Glomerular visceral epithelial cell (primary cell): Measurements from ENCODE around the gene DNAH17.

Source experiments
- DNase-seq: peaks from one replicate; pipeline ENCODE4 v3.0.0-alpha.2; 2016; ENCODE audit errors: extremely low spot score

Gene DNAH17

GRCh38 chr17:78541488-78542206, 35.5 kb downstream of the DNAH17 start:
- DNase-seq = peak; percentile 28

- DNase-seq = no peak
Measured at GRCh38 chr17:78539781-78540180, 37.4 kb downstream of the DNAH17 start.

- no peak for DNase-seq
Measured at GRCh38 chr17:78538033-78538776, 39.0 kb downstream of the DNAH17 start.

GRCh38 chr17:78537217-78537860, 39.9 kb downstream of the DNAH17 start:
- no peak for DNase-seq

- DNase-seq = no peak
Measured at GRCh38 chr17:78535273-78536197, 41.7 kb downstream of the DNAH17 start.

- DNase-seq = no peak
Measured at GRCh38 chr17:78534492-78535272, 42.5 kb downstream of the DNAH17 start.

GRCh38 chr17:78532922-78533640, 44.1 kb downstream of the DNAH17 start:
- DNase-seq = peak; percentile 78

- DNase-seq = no peak
Measured at GRCh38 chr17:78532311-78532710, 44.9 kb downstream of the DNAH17 start.

GRCh38 chr17:78530675-78531074, 46.5 kb downstream of the DNAH17 start:
- no peak for DNase-seq

GRCh38 chr17:78529871-78530670, 47.1 kb downstream of the DNAH17 start:
- no peak for DNase-seq

- DNase-seq = no peak
Measured at GRCh38 chr17:78529251-78529650, 47.9 kb downstream of the DNAH17 start.

GRCh38 chr17:78528541-78528940, 48.7 kb downstream of the DNAH17 start:
- no peak for DNase-seq

- DNase-seq = no peak
Measured at GRCh38 chr17:78527345-78527744, 49.9 kb downstream of the DNAH17 start.

- DNase-seq = no peak
Measured at GRCh38 chr17:78526231-78527025, 50.8 kb downstream of the DNAH17 start.

- DNase-seq = no peak
Measured at GRCh38 chr17:78525511-78526160, 51.6 kb downstream of the DNAH17 start.

- no peak for DNase-seq
Measured at GRCh38 chr17:78524870-78525510, 52.2 kb downstream of the DNAH17 start.

GRCh38 chr17:78523934-78524655, 53.1 kb downstream of the DNAH17 start:
- DNase-seq = no peak
